HG02610 (cell line): Measurements from ENCODE around the gene ERC2.

ENCODE experiments used
- ATAC-seq: cut with Tn5 transposase; IDR thresholded peaks from one replicate; pipeline ENCODE4 v1.9.1; 2021; ENCODE audit warnings: mild to moderate bottlenecking, moderate library complexity; ENCODE audit not compliant: unreplicated experiment

ERC2 gene

DNA sequence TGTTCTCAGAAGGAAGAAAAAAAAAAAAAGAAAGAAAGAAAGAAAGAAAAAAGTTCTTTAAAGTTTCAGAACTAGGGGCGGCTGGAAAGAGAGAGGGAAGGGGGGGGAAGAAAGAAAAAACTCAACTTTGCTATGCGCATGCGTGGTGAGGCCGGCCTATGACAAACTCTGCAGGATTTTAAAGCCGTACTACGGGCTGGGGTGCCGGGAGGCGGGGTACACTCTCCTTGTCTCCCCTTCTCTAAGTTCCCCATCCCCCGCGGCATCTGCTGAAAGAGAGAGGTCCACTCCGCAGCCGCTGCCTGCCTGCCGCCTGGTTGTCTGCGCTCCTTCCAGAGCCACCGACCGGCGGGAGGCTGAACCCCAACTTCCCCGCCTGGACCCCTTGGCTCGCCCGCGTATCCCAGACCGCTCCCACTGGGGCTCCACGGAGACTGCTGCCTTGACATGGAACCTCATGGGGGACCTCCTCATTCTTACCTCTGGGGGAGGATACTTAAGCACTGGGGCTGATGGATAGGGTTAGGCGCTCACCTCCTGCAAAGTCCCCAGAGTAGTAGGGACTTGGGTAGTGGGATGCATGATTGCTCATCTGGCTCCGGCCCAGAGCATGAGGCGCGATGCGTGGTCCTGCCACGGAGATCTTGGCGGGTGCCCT lies 979.7 kb downstream of the ERC2 start:
- ATAC-seq = no peak

DNA sequence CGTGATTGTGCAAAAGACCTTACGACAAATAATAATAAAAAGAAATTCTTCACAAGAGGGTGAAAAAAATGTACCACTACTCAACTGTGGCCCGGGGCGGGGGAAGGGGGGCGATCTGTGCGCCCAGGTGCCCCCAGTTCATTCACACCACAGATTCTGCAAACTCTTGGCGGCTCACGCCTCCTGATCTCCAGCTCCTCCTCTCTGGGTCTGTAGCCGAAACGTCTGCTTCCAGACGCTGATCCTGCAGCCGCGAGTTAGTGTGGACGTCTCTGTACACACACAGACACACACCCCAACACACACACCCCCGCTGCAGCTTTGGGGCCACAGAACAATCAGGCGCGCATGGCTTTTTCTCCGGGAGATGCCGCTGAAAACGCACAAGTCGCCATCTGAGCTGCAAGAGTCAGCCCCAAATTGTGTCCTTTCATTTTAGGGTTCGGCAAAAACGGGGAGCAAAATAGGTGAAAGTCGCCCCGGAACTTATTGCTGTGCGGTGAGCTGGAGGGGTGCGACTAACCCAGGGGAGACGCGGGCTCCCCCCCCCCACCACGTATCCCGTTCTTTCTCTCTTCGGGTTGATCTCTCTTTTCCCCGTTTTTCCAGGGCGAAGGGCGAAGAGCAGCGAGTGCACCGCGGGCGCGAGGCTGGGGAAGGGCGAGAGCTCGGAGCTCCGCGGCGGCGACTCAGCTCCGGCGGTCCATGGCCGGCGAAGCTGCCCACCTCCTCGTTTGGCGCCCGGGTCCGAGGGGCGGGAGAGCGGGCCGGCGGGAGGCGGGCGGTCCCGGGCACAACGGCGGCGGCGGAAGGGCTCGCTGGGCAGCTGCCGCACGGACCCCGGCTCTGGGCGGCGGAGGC lies 980.7 kb downstream of the ERC2 start:
- no peak for ATAC-seq

DNA sequence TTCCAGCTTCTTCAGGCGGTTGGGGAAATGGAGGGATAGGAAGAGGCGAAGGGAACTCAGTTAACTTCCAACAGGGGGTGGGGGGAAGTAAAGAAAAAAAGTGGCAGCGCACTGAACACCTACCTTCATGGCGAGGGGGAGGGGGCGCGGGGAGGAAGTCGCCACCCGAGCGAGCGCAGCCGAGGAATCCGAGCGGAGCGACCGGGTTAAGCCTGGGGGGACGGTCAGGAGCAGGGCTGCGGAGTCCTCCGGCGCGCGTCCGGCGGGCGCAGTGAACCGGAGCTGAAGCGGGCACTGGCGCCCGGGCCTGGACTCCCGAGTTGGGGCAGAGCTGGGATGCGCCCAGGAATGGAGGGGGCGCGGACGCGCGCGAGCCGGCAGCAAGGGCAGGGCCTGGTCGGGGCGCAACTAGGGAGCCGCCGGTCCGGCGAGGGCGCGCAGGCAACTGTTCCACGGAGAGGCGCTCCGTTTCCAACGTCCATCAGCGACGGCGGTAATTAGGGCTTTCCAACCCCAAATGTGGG lies 981.3 kb downstream of the ERC2 start, which contains the start of gene WNT5A:
WNT5A (minus strand) TSS at position 450 of the 524 bp plus-strand sequence; CDS start at position 129, 321 bp downstream.
- no peak for ATAC-seq

DNA sequence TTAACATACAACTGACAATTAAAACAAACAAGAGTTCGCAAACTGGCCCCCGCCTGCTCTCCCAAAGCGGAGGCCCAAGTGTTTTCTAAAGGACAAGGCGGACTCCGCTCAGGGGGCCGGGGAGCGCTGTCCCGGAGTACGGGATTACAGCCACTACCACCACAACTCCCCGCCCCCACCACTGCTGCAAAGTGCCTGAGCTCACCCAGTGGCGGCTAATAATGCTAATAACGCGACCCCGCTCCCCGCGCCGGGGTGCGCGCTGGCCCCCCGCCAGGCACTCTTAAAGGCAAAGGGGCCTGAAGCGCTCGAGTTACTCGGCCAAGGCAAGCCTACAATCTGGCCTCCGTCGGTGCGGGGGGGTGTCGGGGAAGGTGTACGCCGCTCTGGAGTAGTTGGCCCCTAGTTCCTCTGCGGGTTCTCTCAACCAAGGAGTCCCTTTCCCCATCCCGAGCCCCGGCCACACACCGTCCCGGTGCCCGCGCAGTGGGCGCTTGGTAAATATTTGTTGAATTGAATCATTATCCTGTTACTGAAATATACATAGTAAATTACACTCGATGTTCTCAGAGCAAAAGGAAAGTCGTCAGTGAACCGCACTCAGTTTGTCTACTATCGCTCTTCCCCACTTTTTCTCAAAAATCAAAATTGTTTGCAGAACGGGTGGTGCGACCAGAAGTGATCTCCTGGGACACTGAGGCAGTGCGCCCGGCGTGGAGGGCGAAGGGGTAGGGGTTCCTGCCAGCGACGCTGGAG lies 982.0 kb downstream of the ERC2 start:
- ATAC-seq = no peak

DNA sequence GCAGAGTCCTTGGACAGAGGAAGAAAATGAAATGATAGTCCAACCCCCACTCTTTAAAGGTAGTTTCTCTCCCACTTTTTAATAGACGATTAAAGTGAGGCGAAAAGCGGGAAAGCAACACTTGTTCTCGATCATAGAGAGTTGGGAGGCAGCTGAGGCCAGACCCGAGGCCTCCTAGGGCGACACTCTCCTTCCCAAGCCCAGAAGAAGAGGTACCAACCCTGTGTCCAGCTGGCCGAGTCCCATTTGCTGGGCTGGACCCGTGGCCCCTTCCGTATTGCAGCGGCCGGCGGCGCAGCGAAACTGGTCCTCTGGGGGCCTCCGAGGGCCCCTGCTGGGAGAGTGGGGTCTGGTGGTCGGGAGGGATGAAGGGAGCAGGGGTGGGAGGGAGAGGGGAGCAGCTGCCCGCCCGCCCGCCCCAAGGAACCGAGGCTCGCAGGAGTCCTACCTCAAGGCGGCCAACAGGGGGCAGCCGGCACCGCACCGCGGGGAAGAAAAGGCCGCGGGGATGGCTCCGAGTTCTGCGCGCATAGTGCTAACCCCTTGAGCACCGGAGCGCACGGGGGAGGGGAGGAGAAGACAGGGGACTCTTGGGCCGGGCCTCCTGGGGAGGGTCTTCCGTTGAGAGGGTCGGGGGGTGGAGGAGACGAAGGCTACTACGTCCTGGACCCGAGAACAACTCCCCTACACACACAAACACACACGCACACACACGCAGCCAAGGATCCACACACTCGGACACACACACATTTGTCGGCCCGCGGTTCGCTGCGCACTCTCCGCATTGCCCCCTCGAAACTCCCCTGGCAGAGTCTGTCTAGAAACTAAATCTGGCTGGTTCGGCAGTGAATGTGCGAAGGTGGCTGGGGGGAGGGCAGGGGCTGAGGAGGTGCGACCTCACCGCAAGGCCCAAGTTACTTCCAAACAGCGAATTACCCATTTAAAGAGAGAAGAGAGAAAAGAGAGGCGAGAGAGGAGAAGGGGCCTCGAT lies 983.2 kb downstream of the ERC2 start:
- ATAC-seq = peak; percentile 69

GRCh38 chr3:55484191-55484689 lies 984.0 kb downstream of the ERC2 start:
- no peak for ATAC-seq

DNA sequence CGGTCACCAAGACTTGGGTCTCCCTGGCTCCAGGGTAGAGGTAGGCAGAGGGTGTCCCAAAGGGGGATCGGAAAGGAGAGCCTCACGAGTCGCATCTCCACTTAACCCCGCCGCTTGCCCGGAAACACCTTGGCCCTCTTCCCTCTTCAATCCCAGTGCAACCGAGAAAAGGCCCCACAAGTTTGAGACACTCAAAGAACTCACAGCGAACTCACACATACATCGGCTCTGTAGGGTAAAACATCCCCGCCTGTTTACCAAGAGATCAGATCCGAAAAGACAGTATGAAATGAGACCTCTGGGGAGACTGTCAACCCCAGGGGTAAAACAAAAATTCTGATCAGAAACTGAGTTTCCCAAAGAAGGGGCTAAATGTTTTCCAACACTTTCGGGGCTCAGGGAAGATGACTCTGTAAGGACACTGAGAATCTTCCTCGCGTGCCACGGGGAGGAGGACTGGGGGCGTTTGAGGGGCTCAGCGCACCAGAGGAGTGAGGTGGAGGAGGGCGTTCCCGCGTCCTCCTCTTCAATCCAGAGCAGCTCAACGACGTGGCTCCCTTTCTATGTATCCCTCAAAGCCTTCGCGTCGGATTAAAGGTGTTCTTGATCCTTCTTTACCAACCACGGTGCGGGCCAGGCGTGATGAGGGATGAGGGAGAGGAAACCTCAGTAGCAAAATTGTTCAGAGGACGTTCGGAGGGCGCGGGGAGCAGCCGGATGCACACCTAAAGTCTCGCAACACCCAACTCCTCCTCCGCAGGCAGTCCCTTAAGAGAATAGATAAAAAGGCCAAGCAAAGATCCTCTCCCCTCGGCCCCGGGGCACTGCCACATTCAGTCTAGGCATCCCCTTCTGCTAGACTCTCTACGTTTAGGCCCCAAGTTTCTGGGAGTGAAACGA lies 984.8 kb downstream of the ERC2 start:
- ATAC-seq = no peak

DNA sequence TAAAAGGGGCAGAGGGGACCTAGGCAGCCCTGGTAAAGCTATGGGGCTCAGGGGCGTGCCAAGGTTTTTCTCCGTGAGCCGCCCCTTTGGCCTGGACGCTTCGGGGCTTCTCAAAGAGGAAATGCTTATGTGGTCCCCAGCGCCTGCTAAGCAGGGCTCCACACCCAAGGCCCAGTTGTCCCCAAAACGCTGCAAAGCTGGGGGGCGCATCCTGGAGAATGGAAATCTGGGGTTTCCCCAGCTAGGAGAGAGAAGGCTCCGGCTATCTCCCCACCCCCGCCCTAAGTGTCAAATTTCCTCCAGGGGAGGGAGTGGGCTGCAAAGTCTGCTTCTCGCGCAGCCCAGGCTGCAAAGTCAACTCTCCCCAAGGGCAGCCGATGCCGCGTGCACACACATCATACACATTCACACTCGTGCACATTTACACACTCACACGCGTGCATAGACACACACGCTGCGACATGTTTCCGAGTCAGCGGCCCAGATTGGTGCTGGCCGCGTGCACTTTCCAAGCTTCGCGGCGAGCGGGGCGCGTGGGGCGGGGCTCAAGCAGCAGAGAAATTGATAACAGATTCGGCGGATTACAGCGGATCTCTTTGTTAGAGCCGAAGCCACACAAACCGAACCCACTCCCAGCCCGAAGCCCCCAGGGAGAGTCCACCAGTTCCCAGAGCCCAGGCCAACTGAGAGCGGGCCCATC lies 985.6 kb downstream of the ERC2 start:
- no peak for ATAC-seq

DNA sequence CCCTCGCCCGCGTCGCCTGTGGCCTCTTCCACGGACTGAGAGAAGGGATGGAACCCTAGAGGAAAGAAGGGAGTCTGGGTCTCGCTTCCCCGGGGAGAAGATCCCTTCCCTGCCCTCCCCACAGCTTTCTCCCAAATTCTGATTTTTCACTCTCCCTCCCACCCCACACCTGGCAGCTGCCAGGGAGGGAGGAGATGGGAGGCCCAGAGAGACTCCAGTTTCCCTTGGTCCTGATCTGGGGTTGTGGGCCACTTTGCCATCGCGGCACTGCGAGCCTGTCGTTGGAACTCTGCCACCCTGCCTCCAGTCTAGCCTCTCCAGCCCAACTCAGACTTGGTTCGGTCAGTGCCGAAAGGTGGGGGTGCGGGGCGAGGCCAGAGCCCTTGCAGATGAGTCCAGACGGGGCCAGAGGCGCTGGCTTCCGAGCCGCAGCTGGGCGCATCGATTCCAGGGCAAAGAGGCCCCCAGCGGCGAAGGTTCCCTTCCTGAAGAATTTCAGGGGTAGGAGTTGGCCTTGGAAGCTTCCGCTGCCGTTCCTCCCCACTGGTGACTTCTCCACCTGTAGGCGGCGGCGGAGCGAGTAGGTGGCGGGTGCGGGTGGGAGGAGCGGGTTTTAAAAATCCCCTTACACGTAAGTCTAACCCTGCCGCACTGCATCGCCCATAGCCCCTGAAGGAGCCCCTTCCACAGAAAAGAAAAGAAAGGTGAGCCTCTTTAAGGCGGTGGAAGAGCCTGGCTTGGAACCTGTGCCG lies 986.3 kb downstream of the ERC2 start:
- no peak for ATAC-seq

GRCh38 chr3:55480911-55481743 lies 987.1 kb downstream of the ERC2 start:
- no peak for ATAC-seq

DNA sequence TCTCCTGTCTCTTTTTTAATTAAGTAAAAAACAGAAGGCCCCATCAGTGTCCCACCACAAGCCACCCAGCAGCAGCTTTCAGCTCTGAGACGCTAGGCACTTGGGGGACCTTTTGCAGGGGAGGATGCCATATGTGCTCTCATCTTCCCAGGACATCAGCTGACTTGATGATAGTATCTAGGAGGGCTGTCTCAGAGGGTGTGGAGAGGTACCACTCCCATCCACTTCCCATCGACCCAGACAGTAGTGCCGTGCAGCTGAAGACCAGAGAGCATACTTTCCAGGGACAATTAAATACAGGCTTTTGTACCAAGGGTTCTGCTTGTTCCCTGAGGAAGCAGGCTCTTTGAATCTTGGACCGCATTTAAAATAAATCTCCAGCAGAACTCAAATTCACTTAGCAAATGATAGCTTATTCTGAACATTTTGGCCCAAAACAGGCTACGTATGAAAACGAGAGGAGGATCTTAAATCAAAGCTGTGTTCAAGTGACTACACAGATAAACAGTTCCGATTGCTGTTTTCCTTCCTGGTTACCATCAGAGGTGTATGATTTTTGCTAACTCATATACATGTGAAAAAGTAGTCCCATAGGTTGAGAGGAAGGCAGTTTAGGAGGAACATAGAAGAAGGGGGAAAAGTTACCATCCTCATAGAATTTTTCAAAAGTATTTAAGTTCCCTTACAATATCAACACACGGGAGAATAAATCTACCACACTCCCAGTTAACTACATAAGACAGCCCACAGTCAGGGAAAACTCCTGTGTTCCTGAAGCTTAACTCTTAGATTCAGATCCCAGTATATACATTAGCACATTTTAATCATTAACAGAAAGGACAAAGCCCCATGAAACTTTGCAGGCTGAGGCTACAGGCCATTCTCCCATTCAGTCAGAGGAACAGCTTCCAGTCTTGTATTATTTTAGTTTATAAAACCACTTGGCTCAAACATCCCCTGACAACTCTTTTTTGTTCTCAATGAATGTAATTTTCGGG lies 990.7 kb downstream of the ERC2 start:
- ATAC-seq = no peak

GRCh38 chr3:55476515-55476914 lies 991.8 kb downstream of the ERC2 start:
- no peak for ATAC-seq

- ATAC-seq = no peak
Measured at GRCh38 chr3:55474213-55474632, 994.0 kb downstream of the ERC2 start.

DNA sequence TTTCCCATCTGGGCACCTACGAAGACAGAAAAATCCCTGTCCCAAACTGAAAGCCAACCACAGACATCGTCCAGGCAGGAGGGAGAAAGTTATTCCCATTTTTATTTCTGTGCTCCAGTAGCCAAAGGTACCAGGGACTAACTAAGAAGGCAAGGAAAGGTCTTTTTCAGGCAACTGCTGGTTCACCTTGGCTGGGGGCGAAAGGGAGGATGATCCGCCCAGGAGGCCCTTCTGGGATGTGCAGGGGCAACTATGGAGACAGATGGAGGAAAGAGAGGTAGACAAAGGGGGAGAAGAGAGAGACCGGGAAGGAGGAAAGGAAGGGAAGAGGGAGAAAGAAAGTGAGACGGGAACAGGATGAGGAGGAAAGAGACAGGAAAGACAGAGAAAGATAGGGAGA lies 994.5 kb downstream of the ERC2 start:
- no peak for ATAC-seq

DNA sequence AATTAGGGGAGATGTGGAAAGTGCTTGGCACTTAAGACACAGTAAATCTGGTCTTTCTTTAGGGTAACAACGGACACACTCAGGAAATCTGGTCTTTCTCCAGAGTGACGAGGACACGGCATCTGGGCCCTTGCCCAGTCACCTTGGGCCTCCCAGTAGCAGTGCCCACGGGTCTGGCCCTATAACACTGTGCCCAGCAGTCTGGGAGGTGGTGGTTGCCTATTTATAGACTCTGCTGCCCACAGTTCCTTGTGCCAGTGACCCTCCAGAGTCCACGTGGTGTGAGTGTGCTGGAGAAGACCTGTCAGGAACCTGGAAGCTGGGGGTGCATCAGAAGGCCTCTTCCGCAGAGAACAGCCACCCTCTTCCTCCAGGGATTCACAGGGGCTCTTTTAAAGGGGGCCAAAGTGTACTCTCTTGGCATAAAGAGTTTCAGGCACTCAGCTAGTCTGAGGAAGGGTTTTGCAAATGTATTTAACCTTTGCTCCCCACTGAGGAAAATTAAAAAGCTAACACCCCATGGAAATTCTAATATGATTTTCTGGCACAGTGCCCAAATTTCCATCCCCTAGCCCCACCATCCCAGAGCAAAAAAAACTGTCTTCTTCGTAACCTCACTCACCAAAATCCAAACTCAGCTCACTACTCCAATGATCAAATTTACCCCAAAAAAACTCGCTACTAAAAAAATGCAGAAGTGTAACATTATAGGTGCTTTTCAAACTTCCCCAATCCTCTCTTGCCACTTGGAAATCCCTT lies 996.6 kb downstream of the ERC2 start:
- ATAC-seq = no peak
